SU-DHL-6 (cell line): Measurements from ENCODE around the gene MARCHF11.

Source experiments
- EZH2phosphoT487 ChIP-seq: fragments of 200-600 bp; sonication (generic), shearing (Covaris generic); conservative IDR thresholded peaks from 2 replicates; pipeline ENCODE4 v1.6.1; 2018; ENCODE audit warnings: mild to moderate bottlenecking, antibody characterized with exemption, low read length, moderate library complexity, mixed read lengths
- TF ChIP-seq, protein P1 (sequence below): fragments of 200-600 bp; sonication (generic); IDR thresholded peaks from one replicate; pipeline ENCODE4 v1.5.1; 2017; ENCODE audit warnings: antibody characterized with exemption, mild to moderate bottlenecking, low read length, moderate library complexity; ENCODE audit not compliant: insufficient read depth, poor library complexity, severe bottlenecking

DNA sequence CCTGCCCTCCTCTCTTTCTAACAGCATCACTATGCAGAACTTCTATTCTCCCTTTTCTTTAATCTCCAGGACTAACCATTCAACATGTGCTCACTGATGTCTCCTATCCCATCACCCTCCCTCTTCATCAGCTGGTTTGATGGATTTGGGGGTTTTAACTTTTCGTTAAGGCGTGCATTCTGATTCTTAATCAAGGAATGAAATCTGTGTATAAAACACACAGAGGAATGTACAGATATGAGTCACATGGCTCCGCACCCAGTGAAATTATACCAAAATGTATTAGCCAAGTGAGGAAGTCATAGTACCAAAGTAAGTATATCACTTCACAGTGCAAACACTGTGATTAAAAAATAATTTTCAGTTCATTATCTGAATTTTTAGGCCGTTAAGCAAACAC lies 35.2 kb downstream of the MARCHF11 start:
- TF ChIP-seq, protein P1, sequence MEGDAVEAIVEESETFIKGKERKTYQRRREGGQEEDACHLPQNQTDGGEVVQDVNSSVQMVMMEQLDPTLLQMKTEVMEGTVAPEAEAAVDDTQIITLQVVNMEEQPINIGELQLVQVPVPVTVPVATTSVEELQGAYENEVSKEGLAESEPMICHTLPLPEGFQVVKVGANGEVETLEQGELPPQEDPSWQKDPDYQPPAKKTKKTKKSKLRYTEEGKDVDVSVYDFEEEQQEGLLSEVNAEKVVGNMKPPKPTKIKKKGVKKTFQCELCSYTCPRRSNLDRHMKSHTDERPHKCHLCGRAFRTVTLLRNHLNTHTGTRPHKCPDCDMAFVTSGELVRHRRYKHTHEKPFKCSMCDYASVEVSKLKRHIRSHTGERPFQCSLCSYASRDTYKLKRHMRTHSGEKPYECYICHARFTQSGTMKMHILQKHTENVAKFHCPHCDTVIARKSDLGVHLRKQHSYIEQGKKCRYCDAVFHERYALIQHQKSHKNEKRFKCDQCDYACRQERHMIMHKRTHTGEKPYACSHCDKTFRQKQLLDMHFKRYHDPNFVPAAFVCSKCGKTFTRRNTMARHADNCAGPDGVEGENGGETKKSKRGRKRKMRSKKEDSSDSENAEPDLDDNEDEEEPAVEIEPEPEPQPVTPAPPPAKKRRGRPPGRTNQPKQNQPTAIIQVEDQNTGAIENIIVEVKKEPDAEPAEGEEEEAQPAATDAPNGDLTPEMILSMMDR = no peak
- no peak for TF ChIP-seq EZH2phosphoT487
